CD4-positive, alpha-beta T cell treated with Interleukin-6 for 4 hours (primary cell): ENCODE data around the gene LHX5.
A peak's percentile ranks its signal among the peaks of the same experiment; 100 is the strongest.
"Not testable (repeated sequence)": the region's sequence is repeated elsewhere in the genome, so short reads cannot be mapped to it uniquely, and the experiment has no call there.

Source experiments
- DNase-seq: peaks from one replicate; pipeline ENCODE4 v3.0.0-alpha.2; 2020; ENCODE audit warnings: mixed read lengths

Gene LHX5

GRCh38 chr12:113471619-113472171, at the start of gene LHX5:
LHX5 (minus strand) TSS chr12:113471871; CDS start chr12:113471498, 373 bp downstream.
- DNase-seq: no peak

- no peak for DNase-seq
These were observed 48.0 kb upstream of the LHX5 start for GRCh38 chr12:113519464-113520307.

GRCh38 chr12:113515082-113515856, 43.6 kb upstream of the LHX5 start:
- DNase-seq: no peak

GRCh38 chr12:113514602-113515001, 42.9 kb upstream of the LHX5 start:
- no peak for DNase-seq

GRCh38 chr12:113512568-113512967, 40.9 kb upstream of the LHX5 start:
- DNase-seq: no peak

GRCh38 chr12:113506867-113507266, 35.2 kb upstream of the LHX5 start:
- DNase-seq: no peak

- no peak for DNase-seq
These were observed 34.3 kb upstream of the LHX5 start for GRCh38 chr12:113505941-113506340.

GRCh38 chr12:113504917-113505316, 33.2 kb upstream of the LHX5 start:
- DNase-seq: no peak

GRCh38 chr12:113500782-113501311, 29.2 kb upstream of the LHX5 start:
- no peak for DNase-seq

GRCh38 chr12:113500306-113500675, 28.6 kb upstream of the LHX5 start:
- DNase-seq: no peak

- no peak for DNase-seq
These were observed 26.8 kb upstream of the LHX5 start for GRCh38 chr12:113498490-113498889.

- no peak for DNase-seq
These were observed 26.0 kb upstream of the LHX5 start for GRCh38 chr12:113497693-113498092.

- DNase-seq: not testable (repeated sequence)
These were observed 24.3 kb upstream of the LHX5 start for GRCh38 chr12:113495941-113496340.

- no peak for DNase-seq
These were observed 16.7 kb upstream of the LHX5 start for GRCh38 chr12:113488322-113488721.

GRCh38 chr12:113486722-113487121, 15.1 kb upstream of the LHX5 start:
- no peak for DNase-seq

- DNase-seq: no peak
These were observed 13.7 kb upstream of the LHX5 start for GRCh38 chr12:113485330-113485729.

GRCh38 chr12:113482334-113482733, 10.7 kb upstream of the LHX5 start:
- DNase-seq: no peak

- no peak for DNase-seq
These were observed 8.8 kb upstream of the LHX5 start for GRCh38 chr12:113480336-113480971.

GRCh38 chr12:113479590-113480335, 8.1 kb upstream of the LHX5 start:
- peak; percentile 16 for DNase-seq

GRCh38 chr12:113479216-113479589, 7.5 kb upstream of the LHX5 start:
- DNase-seq: no peak

- no peak for DNase-seq
These were observed 6.8 kb upstream of the LHX5 start for GRCh38 chr12:113478351-113479011.

GRCh38 chr12:113477842-113478215, 6.2 kb upstream of the LHX5 start:
- DNase-seq: no peak
